CD4-positive, CD25-positive, alpha-beta regulatory T cell (primary cell): Measurements from ENCODE around the gene CHKA. TPM values are rescaled to one million over a fixed set of nuclear protein-coding genes. Genes with fewer than 3 reads are reported as not detected.
A peak's percentile ranks its signal among the peaks of the same experiment; 100 is the strongest.

Source experiments
- ATAC-seq, 2 donors: fragments of 150-1000 bp; cut with Tn5 transposase; one replicate each; pipeline ENCODE4 v1.10.0; 2021; ENCODE audit warnings: low read depth in 2 of 2, moderate number of reproducible peaks in 2 of 2, moderate library complexity in 1 of 2
- DNase-seq, 3 donors: peaks; one replicate each; pipeline versions ENCODE4 v3.0.0 to v3.0.0-alpha.2; 2012 to 2022; ENCODE audit warnings: mixed read lengths in 1 of 3
- H3K27ac ChIP-seq: one replicate; pipeline ENCODE4 v1.7.0; 2013; ENCODE audit warnings: mild to moderate bottlenecking, low read length; ENCODE audit not compliant: insufficient read depth, poor library complexity, severe bottlenecking
- H3K27me3 ChIP-seq: one replicate; pipeline ENCODE4 v1.7.0; 2013; ENCODE audit warnings: low read length; ENCODE audit not compliant: control insufficient read depth, insufficient read depth
- H3K36me3 ChIP-seq: one replicate; pipeline ENCODE4 v1.7.0; 2013; ENCODE audit warnings: mild to moderate bottlenecking, low read length, moderate library complexity; ENCODE audit not compliant: control insufficient read depth, insufficient read depth
- H3K4me1 ChIP-seq: 2 replicates; pipeline ENCODE4 v1.7.0; 2013; ENCODE audit warnings: mild to moderate bottlenecking, low read length; ENCODE audit not compliant: insufficient read depth, control insufficient read depth, poor library complexity, severe bottlenecking
- H3K4me3 ChIP-seq: one replicate; pipeline ENCODE4 v1.7.0; 2013; ENCODE audit warnings: low read depth, mild to moderate bottlenecking, low read length, moderate library complexity
- H3K9me3 ChIP-seq, 2 experiments: 1 replicate in 1 of 2; 2 replicates in 1 of 2; pipeline ENCODE4 v1.7.0; 2013; ENCODE audit warnings: low read length in 2 of 2, mild to moderate bottlenecking in 1 of 2, moderate library complexity in 1 of 2; ENCODE audit not compliant: control insufficient read depth in 2 of 2
- H3K27ac Mint-ChIP-seq, 3 donors: one replicate each; pipeline ENCODE4 v1.8.0; 2020 to 2022; ENCODE audit warnings: mild to moderate bottlenecking in 3 of 3, mixed read lengths in 3 of 3, moderate library complexity in 2 of 3
- H3K27me3 Mint-ChIP-seq: one replicate; pipeline ENCODE4 v1.8.0; 2022; ENCODE audit warnings: mild to moderate bottlenecking, mixed read lengths
- H3K36me3 Mint-ChIP-seq: one replicate; pipeline ENCODE4 v1.8.0; 2020; ENCODE audit warnings: mixed read lengths
- H3K4me1 Mint-ChIP-seq, 4 donors: one replicate each; pipeline ENCODE4 v1.8.0; 2020 to 2022; ENCODE audit warnings: mixed read lengths in 4 of 4, mild to moderate bottlenecking in 1 of 4
- H3K4me3 Mint-ChIP-seq, 4 donors: one replicate each; pipeline ENCODE4 v1.8.0; 2020 to 2022; ENCODE audit warnings: mild to moderate bottlenecking in 4 of 4, mixed read lengths in 4 of 4, moderate library complexity in 3 of 4
- H3K9me3 Mint-ChIP-seq, 7 donors: one replicate each; pipeline ENCODE4 v1.8.0; 2020 to 2022; ENCODE audit warnings: mixed read lengths in 7 of 7, mild to moderate bottlenecking in 3 of 7, moderate library complexity in 2 of 7
- polyA plus RNA-seq, 4 donors: library from polyadenylated mRNA; unstranded; fragments of 300-500 nt; fragmentation: Illumina TruSeq; gene quantifications; one replicate each; pipeline ENCODE4 v1.2.3, GENCODE V29; 2021
- total RNA-seq: library from RNA; stranded (reverse); gene quantifications from one replicate; pipeline ENCODE4 v1.2.3, GENCODE V29; 2022

CHKA gene
- total and polyA plus RNA-seq, 5 donors from 2014 or later: 0.76 to 8.1 (median 1.2) TPM

- H3K27ac Mint-ChIP-seq: no peak overlapping the region
- Histone ChIP-seq H3K4me3 (no peak overlapping the region), H3K36me3 (no peaks in the 10 kb centered on the region), H3K27ac (no peak overlapping the region), H3K4me1 (no peaks in the 10 kb centered on the region), H3K9me3 (no peaks in the 10 kb centered on the region), H3K27me3 (no peaks in the 10 kb centered on the region)
- no peaks in the 10 kb centered on the region for H3K27me3 Mint-ChIP-seq
- peaks cover 0 to 1% (median 0%) of the 10 kb centered on the region in 7 donors for H3K9me3 Mint-ChIP-seq
- no peak for DNase-seq
- no peak for ATAC-seq
- no peak overlapping the region for H3K4me3 Mint-ChIP-seq
- H3K4me1 Mint-ChIP-seq: no peaks in the 10 kb centered on the region
- no peaks in the 10 kb centered on the region for H3K36me3 Mint-ChIP-seq
Observed at GRCh38 chr11:68014947-68015447, 106.2 kb downstream of the CHKA start.

DNA sequence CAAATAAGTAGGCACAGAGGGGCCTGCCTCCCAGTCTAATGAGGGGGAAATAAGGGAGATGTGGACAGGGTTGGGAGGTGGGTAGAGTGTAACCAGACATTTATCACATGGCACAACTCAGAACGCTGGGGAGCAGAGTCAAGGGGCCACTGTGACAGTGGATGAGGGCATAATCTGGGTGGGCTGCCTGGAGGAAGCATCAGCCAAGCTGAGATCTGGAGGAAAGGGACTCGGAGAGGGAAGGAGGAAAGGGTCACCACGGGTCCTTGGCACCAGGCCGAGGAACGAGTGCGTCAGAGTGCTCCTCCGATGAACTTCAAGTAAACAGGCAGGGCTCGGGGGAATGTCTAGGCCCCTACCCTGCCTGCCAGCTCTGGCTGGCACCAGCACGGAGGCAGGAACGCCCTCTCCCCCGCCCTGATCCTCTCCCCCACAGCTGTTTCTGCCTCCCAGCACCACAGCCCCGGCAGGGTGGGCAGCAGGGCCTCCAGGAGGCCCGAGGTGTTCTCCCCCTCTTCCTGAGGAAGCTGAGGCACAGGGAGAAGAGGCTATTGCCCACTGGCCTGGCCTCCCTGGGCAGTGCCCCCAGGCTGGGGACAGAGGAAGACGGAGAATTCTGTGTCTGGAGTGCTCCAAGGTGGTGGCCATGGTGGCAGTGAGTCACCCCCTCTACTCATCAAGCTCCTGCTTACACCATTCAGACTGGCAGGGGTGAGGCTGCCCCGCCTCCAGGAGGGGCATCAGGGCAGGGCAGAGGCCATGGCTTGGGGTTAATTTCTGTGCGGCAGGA lies 106.8 kb downstream of the CHKA start:
- ATAC-seq (peak in 1 of 2 donors; percentile 29), DNase-seq (no peak)
- Mint-ChIP-seq H3K4me1 (peaks cover 0 to 2% (median 0%) of the 10 kb centered on the region in 4 donors), H3K36me3 (no peaks in the 10 kb centered on the region), H3K4me3 (no peak overlapping the region), H3K9me3 (peaks cover 0 to 1% (median 0%) of the 10 kb centered on the region in 7 donors), H3K27ac (no peak overlapping the region), H3K27me3 (peaks cover 3% of the 10 kb centered on the region)
- Histone ChIP-seq H3K36me3 (no peaks in the 10 kb centered on the region), H3K4me3 (no peak overlapping the region), H3K9me3 (no peaks in the 10 kb centered on the region), H3K27me3 (no peaks in the 10 kb centered on the region), H3K4me1 (no peaks in the 10 kb centered on the region), H3K27ac (no peak overlapping the region)

GRCh38 chr11:68013611-68014156 lies 107.5 kb downstream of the CHKA start:
- H3K9me3 Mint-ChIP-seq: peaks cover 0 to 1% (median 0%) of the 10 kb centered on the region in 7 donors
- H3K27ac Mint-ChIP-seq: no peak overlapping the region
- H3K4me1 ChIP-seq: no peaks in the 10 kb centered on the region
- ATAC-seq: no peak
- H3K27me3 ChIP-seq: no peaks in the 10 kb centered on the region
- no peaks in the 10 kb centered on the region for H3K9me3 ChIP-seq
- H3K4me1 Mint-ChIP-seq: peaks cover 0 to 4% (median 0%) of the 10 kb centered on the region in 4 donors
- H3K27ac ChIP-seq: no peak overlapping the region
- no peaks in the 10 kb centered on the region for H3K36me3 ChIP-seq
- DNase-seq: no peak
- peaks cover 5% of the 10 kb centered on the region for H3K27me3 Mint-ChIP-seq
- no peaks in the 10 kb centered on the region for H3K36me3 Mint-ChIP-seq
- no peak overlapping the region for H3K4me3 ChIP-seq
- no peak overlapping the region for H3K4me3 Mint-ChIP-seq

DNA sequence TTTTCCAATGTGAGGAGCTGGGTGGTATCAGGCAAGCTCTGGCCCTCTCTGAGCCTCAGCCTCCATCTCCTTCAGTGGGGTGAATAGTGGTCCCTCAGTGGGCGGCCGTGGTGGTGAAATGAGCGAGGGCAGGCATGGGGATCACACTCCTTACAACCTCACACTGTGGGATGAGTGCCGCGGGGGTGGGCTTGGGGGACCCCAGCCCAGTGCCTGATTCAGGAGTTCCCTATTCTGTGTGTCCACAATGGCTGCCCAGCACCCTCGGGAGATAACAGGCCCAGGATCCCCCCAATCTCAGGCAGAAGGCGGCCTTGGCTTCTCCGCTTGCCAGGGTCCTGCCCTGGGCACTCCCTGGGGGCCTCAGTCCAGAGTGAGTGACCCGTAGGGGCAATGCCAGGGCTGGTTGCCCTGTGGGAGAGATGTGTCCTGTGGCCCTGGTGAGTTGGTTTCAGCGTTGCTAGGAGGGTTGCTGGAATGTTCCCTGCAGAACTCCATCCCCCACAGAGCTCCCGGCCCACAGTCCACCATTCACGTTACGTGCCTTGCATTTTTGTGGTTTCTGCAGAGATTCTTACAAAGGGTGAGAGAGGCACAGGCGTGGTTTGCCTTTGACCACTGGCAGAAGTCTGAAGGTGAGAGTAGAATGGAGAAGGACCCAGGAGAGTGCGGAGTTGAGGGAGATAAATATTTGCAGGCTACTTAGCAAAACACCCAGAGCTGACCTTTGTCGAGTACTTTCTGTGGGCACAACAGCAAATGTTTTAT lies 108.2 kb downstream of the CHKA start:
- no peaks in the 10 kb centered on the region for H3K36me3 Mint-ChIP-seq
- peaks cover 5% of the 10 kb centered on the region for H3K27me3 Mint-ChIP-seq
- DNase-seq (no peak), ATAC-seq (no peak)
- Histone ChIP-seq H3K27ac (no peak overlapping the region), H3K4me3 (no peak overlapping the region), H3K9me3 (no peaks in the 10 kb centered on the region), H3K4me1 (no peaks in the 10 kb centered on the region), H3K36me3 (no peaks in the 10 kb centered on the region), H3K27me3 (no peaks in the 10 kb centered on the region)
- peak overlapping the region in 1 of 3 donors; percentile 66 for H3K27ac Mint-ChIP-seq
- peaks cover 0 to 4% (median 0%) of the 10 kb centered on the region in 4 donors for H3K4me1 Mint-ChIP-seq
- no peak overlapping the region for H3K4me3 Mint-ChIP-seq
- peaks cover 0 to 1% (median 0%) of the 10 kb centered on the region in 7 donors for H3K9me3 Mint-ChIP-seq

- Histone ChIP-seq H3K27ac (no peak overlapping the region), H3K36me3 (no peaks in the 10 kb centered on the region), H3K4me3 (no peak overlapping the region), H3K4me1 (no peaks in the 10 kb centered on the region), H3K27me3 (no peaks in the 10 kb centered on the region), H3K9me3 (no peaks in the 10 kb centered on the region)
- Mint-ChIP-seq H3K27me3 (peaks cover 5% of the 10 kb centered on the region), H3K9me3 (peaks cover 0 to 1% (median 0%) of the 10 kb centered on the region in 7 donors), H3K27ac (no peak overlapping the region), H3K4me3 (no peak overlapping the region), H3K4me1 (peaks cover 0 to 4% (median 0%) of the 10 kb centered on the region in 4 donors), H3K36me3 (no peaks in the 10 kb centered on the region)
- DNase-seq (no peak), ATAC-seq (no peak)
Observed at GRCh38 chr11:68012044-68012842, 108.9 kb downstream of the CHKA start.

- Mint-ChIP-seq H3K4me1 (peaks cover 0 to 4% (median 0%) of the 10 kb centered on the region in 4 donors), H3K36me3 (no peaks in the 10 kb centered on the region), H3K9me3 (peaks cover 0 to 1% (median 0%) of the 10 kb centered on the region in 7 donors), H3K27me3 (peaks cover 5% of the 10 kb centered on the region), H3K4me3 (no peak overlapping the region), H3K27ac (no peak overlapping the region)
- DNase-seq (no peak), ATAC-seq (no peak)
- Histone ChIP-seq H3K9me3 (no peaks in the 10 kb centered on the region), H3K27me3 (no peaks in the 10 kb centered on the region), H3K36me3 (no peaks in the 10 kb centered on the region), H3K27ac (no peak overlapping the region), H3K4me3 (no peak overlapping the region), H3K4me1 (no peaks in the 10 kb centered on the region)
Observed at GRCh38 chr11:68011051-68011943, 109.9 kb downstream of the CHKA start.
